H9 (cell line): ENCODE results near the gene MYOM1. TPM values are rescaled to one million over a fixed set of nuclear protein-coding genes. Genes with fewer than 3 reads are reported as not detected.
A peak's percentile ranks its signal among the peaks of the same experiment; 100 is the strongest.

Source experiments
- DNase-seq: peaks from one replicate; pipeline ENCODE4 v3.0.0-alpha.2; 2017
- H2AFZ ChIP-seq: one replicate; pipeline ENCODE4 v1.6.1; 2013; ENCODE audit warnings: mild to moderate bottlenecking, low read length, control low read depth, moderate library complexity
- H2AK5ac ChIP-seq: 2 replicates; pipeline ENCODE4 v1.6.1; 2013; ENCODE audit warnings: low read length, control low read depth, mixed read lengths; ENCODE audit not compliant: insufficient read length
- H2BK120ac ChIP-seq: one replicate; pipeline ENCODE4 v1.6.1; 2013; ENCODE audit warnings: low read depth, mild to moderate bottlenecking, low read length, control low read depth, inconsistent platforms; ENCODE audit not compliant: poor library complexity, severe bottlenecking
- H2BK12ac ChIP-seq: 2 replicates; pipeline ENCODE4 v1.6.1; 2013; ENCODE audit warnings: low read length, control low read depth, mixed read lengths, low read depth; ENCODE audit not compliant: insufficient read length
- H2BK15ac ChIP-seq: 2 replicates; pipeline ENCODE4 v1.6.1; 2013; ENCODE audit warnings: low read depth, low read length, control low read depth
- H2BK20ac ChIP-seq: one replicate; pipeline ENCODE4 v1.6.1; 2013; ENCODE audit warnings: low read depth, mild to moderate bottlenecking, low read length, control low read depth, inconsistent platforms; ENCODE audit not compliant: poor library complexity, severe bottlenecking
- H2BK5ac ChIP-seq: 2 replicates; pipeline ENCODE4 v1.6.1; 2013; ENCODE audit warnings: low read length, control low read depth, mixed read lengths; ENCODE audit not compliant: insufficient read length
- H3K14ac ChIP-seq: 2 replicates; pipeline ENCODE4 v1.6.1; 2013; ENCODE audit warnings: low read length, control low read depth; ENCODE audit not compliant: insufficient read depth
- H3K18ac ChIP-seq: 2 replicates; pipeline ENCODE4 v1.6.1; 2013; ENCODE audit warnings: low read depth, mild to moderate bottlenecking, mixed read lengths, low read length, control low read depth; ENCODE audit not compliant: insufficient read length
- H3K23ac ChIP-seq: 2 replicates; pipeline ENCODE4 v1.6.1; 2013; ENCODE audit warnings: low read length, control low read depth, mixed read lengths, low read depth; ENCODE audit not compliant: insufficient read length
- H3K23me2 ChIP-seq: 2 replicates; pipeline ENCODE4 v1.6.1; 2013; ENCODE audit warnings: low read depth, mild to moderate bottlenecking, mixed read lengths, low read length, control low read depth; ENCODE audit not compliant: insufficient read length, poor library complexity, severe bottlenecking
- H3K27ac ChIP-seq: 2 replicates; pipeline ENCODE4 v1.5.1; 2013; ENCODE audit warnings: low read length, control low read depth, mixed read lengths, low read depth; ENCODE audit not compliant: insufficient read length
- H3K27me3 ChIP-seq: 2 replicates; pipeline ENCODE4 v1.6.1; 2013; ENCODE audit warnings: low read length, control low read depth, inconsistent platforms; ENCODE audit not compliant: insufficient read depth
- H3K4ac ChIP-seq: 2 replicates; pipeline ENCODE4 v1.6.1; 2013; ENCODE audit warnings: low read depth, mild to moderate bottlenecking, control low read depth, inconsistent platforms, low read length, moderate library complexity
- H3K4me1 ChIP-seq: 2 replicates; pipeline ENCODE4 v1.6.1; 2013; ENCODE audit warnings: low read length, control low read depth, inconsistent platforms; ENCODE audit not compliant: insufficient read depth
- H3K4me2 ChIP-seq: 2 replicates; pipeline ENCODE4 v1.6.1; 2013; ENCODE audit warnings: low read length, control low read depth, mixed read lengths; ENCODE audit not compliant: insufficient read length, insufficient read depth
- H3K56ac ChIP-seq: 2 replicates; pipeline ENCODE4 v1.6.1; 2013; ENCODE audit warnings: low read depth, mild to moderate bottlenecking, mixed read lengths, low read length, control low read depth; ENCODE audit not compliant: insufficient read length
- H3K79me1 ChIP-seq: 2 replicates; pipeline ENCODE4 v1.6.1; 2013; ENCODE audit warnings: low read depth, mild to moderate bottlenecking, moderate library complexity, low read length, control low read depth, inconsistent platforms; ENCODE audit not compliant: insufficient read depth, poor library complexity, severe bottlenecking
- H3K79me2 ChIP-seq: 2 replicates; pipeline ENCODE4 v1.6.1; 2013; ENCODE audit warnings: low read length, control low read depth, inconsistent platforms; ENCODE audit not compliant: insufficient read depth
- H3K9ac ChIP-seq: 2 replicates; pipeline ENCODE4 v1.6.1; 2013; ENCODE audit warnings: low read length, control low read depth, mixed read lengths; ENCODE audit not compliant: insufficient read length; ENCODE audit errors: extremely low read depth
- H3K9me3 ChIP-seq: one replicate; pipeline ENCODE4 v1.6.1; 2013; ENCODE audit warnings: low read depth, low read length, inconsistent platforms; ENCODE audit not compliant: control insufficient read depth
- H3T11ph ChIP-seq: one replicate; pipeline ENCODE4 v1.6.1; 2013; ENCODE audit warnings: mild to moderate bottlenecking, low read length, control low read depth, inconsistent platforms
- H4K20me1 ChIP-seq: one replicate; pipeline ENCODE4 v1.6.1; 2013; ENCODE audit not compliant: control insufficient read depth, insufficient read length, insufficient read depth
- H4K5ac ChIP-seq: 2 replicates; pipeline ENCODE4 v1.6.1; 2013; ENCODE audit warnings: low read depth, mild to moderate bottlenecking, mixed read lengths, low read length, control low read depth; ENCODE audit not compliant: insufficient read length
- H4K8ac ChIP-seq: replicated peaks from 2 replicates; pipeline ENCODE4 v1.6.1; 2013; ENCODE audit warnings: low read length, control low read depth, mixed read lengths, low read depth; ENCODE audit not compliant: insufficient read length
- H4K91ac ChIP-seq: 2 replicates; pipeline ENCODE4 v1.6.1; 2013; ENCODE audit warnings: low read depth, mild to moderate bottlenecking, moderate library complexity, mixed read lengths, low read length, control low read depth; ENCODE audit not compliant: insufficient read length
- H3K27ac Mint-ChIP-seq, 3 experiments: 2 replicates in 2 of 3; 3 replicates in 1 of 3; pipeline ENCODE4 v1.8.0; 2020 to 2021; ENCODE audit warnings: mixed read lengths in 3 of 3, mild to moderate bottlenecking in 1 of 3, moderate library complexity in 1 of 3
- H3K27me3 Mint-ChIP-seq: 2 replicates; pipeline ENCODE4 v1.8.0; 2021; ENCODE audit warnings: low read depth, mild to moderate bottlenecking, moderate library complexity, mixed read lengths
- H3K36me3 Mint-ChIP-seq, 3 experiments: 2 replicates in 2 of 3; 3 replicates in 1 of 3; pipeline ENCODE4 v1.8.0; 2020 to 2021; ENCODE audit warnings: low read depth in 3 of 3, mixed read lengths in 3 of 3; ENCODE audit not compliant: insufficient read depth in 1 of 3
- H3K4me1 Mint-ChIP-seq, 2 experiments: 2 replicates each; pipeline ENCODE4 v1.8.0; 2020; ENCODE audit warnings: mixed read lengths in 2 of 2
- H3K4me3 Mint-ChIP-seq, 2 experiments: 2 replicates in 1 of 2; 3 replicates in 1 of 2; pipeline ENCODE4 v1.8.0; 2020 to 2021; ENCODE audit warnings: mild to moderate bottlenecking in 2 of 2, mixed read lengths in 2 of 2, moderate library complexity in 1 of 2
- H3K9me3 Mint-ChIP-seq, 2 experiments: 2 replicates in 1 of 2; 3 replicates in 1 of 2; pipeline ENCODE4 v1.8.0; 2020; ENCODE audit warnings: mild to moderate bottlenecking in 2 of 2, mixed read lengths in 2 of 2, moderate library complexity in 1 of 2
- CTCF ChIP-seq: fragments of 200-600 bp; sonication (generic); conservative IDR thresholded peaks from 3 replicates; pipeline ENCODE4 v1.8.0; 2021; ENCODE audit warnings: antibody characterized with exemption, mild to moderate bottlenecking
- WGBS: extraction: QIAGEN DNeasy Blood & Tissue Kit; methylation state at CpG from one replicate; pipeline ENCODE4 v1.1.7; 2013; ENCODE audit warnings: missing lambda C conversion rate, low lambda C conversion rate, mixed read lengths; ENCODE audit not compliant: insufficient read length; ENCODE audit errors: extremely low coverage; 5-methylcytosine and 5-hydroxymethylcytosine counted together
- total RNA-seq: library from RNA; stranded (reverse); gene quantifications from 2 replicates; pipeline ENCODE4 v1.2.1, GENCODE V29; 2021

Gene MYOM1
- total RNA-seq, 1 experiment from 2014 or later = 0.17 TPM

- Histone ChIP-seq H3K27me3 (no peaks in the 10 kb centered on the region), H3K14ac (no peak overlapping the region), H3K4ac (no peak overlapping the region), H2BK20ac (no peak overlapping the region), H3K56ac (no peak overlapping the region), H3K79me1 (no peaks in the 10 kb centered on the region), H2AFZ (no peak overlapping the region), H3K9me3 (no peaks in the 10 kb centered on the region), H3K9ac (no peak overlapping the region), H2BK5ac (no peak overlapping the region), H3T11ph (no peak overlapping the region), H3K79me2 (no peaks in the 10 kb centered on the region), H3K4me2 (no peak overlapping the region), H3K18ac (no peak overlapping the region), H4K91ac (no peak overlapping the region), H2AK5ac (no peak overlapping the region), H3K4me1 (no peaks in the 10 kb centered on the region), H3K23ac (no peak overlapping the region), H4K5ac (no peak overlapping the region), H2BK120ac (no peak overlapping the region), H4K20me1 (no peaks in the 10 kb centered on the region), H2BK15ac (no peak overlapping the region), H3K27ac (no peak overlapping the region), H3K23me2 (no peaks in the 10 kb centered on the region), H4K8ac (no peak overlapping the region), H2BK12ac (no peak overlapping the region)
- Mint-ChIP-seq H3K9me3 (no peaks in the 10 kb centered on the region), H3K27me3 (0 out of 2 replicates have a peak, but pooled peaks cover 2% of the 10 kb centered on the region), H3K27ac (peak overlapping the region in 1 of 3 experiments; percentile 84; a peak in 2 of 7 replicates), H3K36me3 (no peaks in the 10 kb centered on the region), H3K4me3 (no peak overlapping the region), H3K4me1 (peaks cover 5 to 6% of the 10 kb centered on the region in 2 experiments; a peak in 3 of 4 replicates)
- no peak for DNase-seq
- no CpG with 5 or more reads among the region's 5 CpGs for WGBS
- no peak for TF ChIP-seq CTCF
These were observed 123.8 kb downstream of the MYOM1 start for GRCh38 chr18:3095921-3096320.
